Fibroblast of lung (primary cell): ENCODE data around the gene MAP2K5. TPM values are rescaled to one million over a fixed set of nuclear protein-coding genes. Genes with fewer than 3 reads are reported as not detected.
A peak's percentile ranks its signal among the peaks of the same experiment; 100 is the strongest.

Experiments
- DNase-seq, 2 donors: peaks; one replicate each; pipeline versions ENCODE4 v3.0.0 to v3.0.0-alpha.2; 2010; ENCODE audit warnings: low read depth in 2 of 2
- H2AFZ ChIP-seq: 2 replicates; pipeline ENCODE4 v1.5.1; 2012; ENCODE audit warnings: low read length, control low read depth, inconsistent platforms
- H3K27ac ChIP-seq: 2 replicates; pipeline ENCODE4 v1.5.1; 2011; ENCODE audit warnings: low read length, control low read depth; ENCODE audit not compliant: insufficient read depth
- H3K27me3 ChIP-seq: 2 replicates; pipeline ENCODE4 v1.5.1; 2011; ENCODE audit warnings: mild to moderate bottlenecking, low read length; ENCODE audit not compliant: control insufficient read depth, insufficient read depth
- H3K36me3 ChIP-seq: 2 replicates; pipeline ENCODE4 v1.5.1; 2011; ENCODE audit warnings: low read length; ENCODE audit not compliant: control insufficient read depth, insufficient read depth
- H3K4me1 ChIP-seq: 2 replicates; pipeline ENCODE4 v1.5.1; 2011; ENCODE audit warnings: low read length; ENCODE audit not compliant: control insufficient read depth, insufficient read depth; ENCODE audit errors: extremely low read depth
- H3K4me2 ChIP-seq: 2 replicates; pipeline ENCODE4 v1.5.1; 2011; ENCODE audit warnings: low read length, control low read depth; ENCODE audit not compliant: insufficient read depth; ENCODE audit errors: extremely low read depth
- H3K4me3 ChIP-seq, 4 experiments: fragments of 200-600 bp in 1 of 4; sonication (generic) in 1 of 4; replicated peaks in 1 of 4; 2 replicates each; pipeline ENCODE4 v1.5.1; 2011 to 2016; ENCODE audit warnings: low read length in 4 of 4, low read depth in 3 of 4, mild to moderate bottlenecking in 3 of 4, control low read depth in 2 of 4, inconsistent platforms in 1 of 4, mixed read lengths in 1 of 4; ENCODE audit not compliant: insufficient read depth in 1 of 4; ENCODE audit errors: control extremely low read depth in 1 of 4
- H3K79me2 ChIP-seq: 2 replicates; pipeline ENCODE4 v1.5.1; 2012; ENCODE audit warnings: mild to moderate bottlenecking, low read length, inconsistent platforms; ENCODE audit not compliant: control insufficient read depth, insufficient read depth
- H3K9ac ChIP-seq: 2 replicates; pipeline ENCODE4 v1.5.1; 2011; ENCODE audit warnings: mild to moderate bottlenecking, low read length, control low read depth; ENCODE audit not compliant: insufficient read depth
- H3K9me3 ChIP-seq: 2 replicates; pipeline ENCODE4 v1.5.1; 2012; ENCODE audit warnings: low read depth, low read length; ENCODE audit not compliant: control insufficient read depth, insufficient read depth
- H4K20me1 ChIP-seq: 2 replicates; pipeline ENCODE4 v1.5.1; 2011; ENCODE audit warnings: low read length; ENCODE audit not compliant: control insufficient read depth, insufficient read depth; ENCODE audit errors: extremely low read depth
- CTCF ChIP-seq, 2 donors: IDR thresholded peaks in 1 of 2; conservative IDR thresholded peaks in 1 of 2; 1 replicate in 1 of 2; 2 replicates in 1 of 2; pipeline ENCODE4 v1.5.1; 2011 to 2012; ENCODE audit warnings: low read length in 2 of 2, control low read depth in 1 of 2, inconsistent platforms in 1 of 2, low read depth in 1 of 2, mild to moderate bottlenecking in 1 of 2
- EZH2 ChIP-seq: IDR thresholded peaks from 2 replicates; pipeline ENCODE4 v1.5.1; 2012; ENCODE audit warnings: low read length, control low read depth, mild to moderate bottlenecking; ENCODE audit errors: missing control alignments
- polyA plus RNA-seq, 2 donors: library from polyadenylated mRNA; depleted of rRNA in 1 of 2; stranded (reverse) in 1 of 2; unstranded in 1 of 2; fragments of >200 nt; gene quantifications; 2 replicates each; pipeline ENCODE4 v1.2.1, GENCODE V29; 2011 to 2012; ENCODE audit warnings: missing spikeins in 1 of 2
- total RNA-seq: library from RNA; depleted of rRNA; stranded (reverse); fragments of >200 nt; gene quantifications from 2 replicates; pipeline ENCODE4 v1.2.1, GENCODE V29; 2014

Gene MAP2K5
- total and polyA plus RNA-seq, 2 donors (not counting 1 experiment from before 2014, with no cell fraction given), result 5.7 to 10.2 TPM

GRCh38 chr15:67824197-67824968, 281.9 kb downstream of the MAP2K5 start:
- Histone ChIP-seq H3K4me2 (no peak overlapping the region), H4K20me1 (no peaks in the 10 kb centered on the region), H3K36me3 (no peaks in the 10 kb centered on the region), H3K79me2 (no peaks in the 10 kb centered on the region), H3K4me3 (no peak overlapping the region), H3K4me1 (no peaks in the 10 kb centered on the region), H2AFZ (no peak overlapping the region), H3K9me3 (no peaks in the 10 kb centered on the region), H3K9ac (no peak overlapping the region), H3K27me3 (peaks cover 92% of the 10 kb centered on the region), H3K27ac (no peak overlapping the region)
- TF ChIP-seq EZH2, result peak; percentile 90
- TF ChIP-seq CTCF (conservative IDR thresholded peaks at IDR 0.05 in 1 of 2, IDR thresholded peaks at IDR 0.05 in 1 of 2; ENCODE audit: low read depth in 1 of 2, low read length in 2 of 2), result no peak
- DNase-seq, result no peak

- H4K20me1 ChIP-seq, result no peaks in the 10 kb centered on the region
- H3K9me3 ChIP-seq, result no peaks in the 10 kb centered on the region
- no peak for TF ChIP-seq EZH2
- no peak for TF ChIP-seq CTCF (conservative IDR thresholded peaks at IDR 0.05 in 1 of 2, IDR thresholded peaks at IDR 0.05 in 1 of 2; ENCODE audit: low read depth in 1 of 2, low read length in 2 of 2)
- H3K79me2 ChIP-seq, result no peaks in the 10 kb centered on the region
- H3K4me3 ChIP-seq, result peak within 1 kb of the TSS in 1 of 4 experiments; percentile 30
- H3K4me1 ChIP-seq, result no peaks in the 10 kb centered on the region
- H3K27me3 ChIP-seq, result peaks cover 90% of the 10 kb centered on the region
- no peaks in the 10 kb centered on the region for H3K36me3 ChIP-seq
- peak; percentile 39 to 46 for DNase-seq
- H3K9ac ChIP-seq, result no peak within 1 kb of the TSS
- no peak within 1 kb of the TSS for H2AFZ ChIP-seq
- H3K27ac ChIP-seq, result no peak within 1 kb of the TSS
- peak within 1 kb of the TSS; percentile 35 for H3K4me2 ChIP-seq
Observed at GRCh38 chr15:67824976-67825880, 282.7 kb downstream of the MAP2K5 start, which contains the start of gene SKOR1. Gene SKOR1, plus strand, starts transcription at chr15:67825509. Its CDS starts 94 bp downstream, at chr15:67825603.
